GM12892 (cell line): ENCODE results near the gene NSD2.

Experiments used
- POLR2A ChIP-seq: IDR thresholded peaks from 2 replicates; pipeline ENCODE4 v1.6.1; 2011; ENCODE audit warnings: low read depth, low read length, control low read depth
- POLR2AphosphoS5 ChIP-seq: IDR thresholded peaks from 2 replicates; pipeline ENCODE4 v1.6.1; 2011; ENCODE audit warnings: low read depth, low read length, control low read depth
- TAF1 ChIP-seq: IDR thresholded peaks from 2 replicates; pipeline ENCODE4 v1.6.1; 2011; ENCODE audit warnings: low read depth, mild to moderate bottlenecking, control low read depth, low read length, borderline replicate concordance

DNA sequence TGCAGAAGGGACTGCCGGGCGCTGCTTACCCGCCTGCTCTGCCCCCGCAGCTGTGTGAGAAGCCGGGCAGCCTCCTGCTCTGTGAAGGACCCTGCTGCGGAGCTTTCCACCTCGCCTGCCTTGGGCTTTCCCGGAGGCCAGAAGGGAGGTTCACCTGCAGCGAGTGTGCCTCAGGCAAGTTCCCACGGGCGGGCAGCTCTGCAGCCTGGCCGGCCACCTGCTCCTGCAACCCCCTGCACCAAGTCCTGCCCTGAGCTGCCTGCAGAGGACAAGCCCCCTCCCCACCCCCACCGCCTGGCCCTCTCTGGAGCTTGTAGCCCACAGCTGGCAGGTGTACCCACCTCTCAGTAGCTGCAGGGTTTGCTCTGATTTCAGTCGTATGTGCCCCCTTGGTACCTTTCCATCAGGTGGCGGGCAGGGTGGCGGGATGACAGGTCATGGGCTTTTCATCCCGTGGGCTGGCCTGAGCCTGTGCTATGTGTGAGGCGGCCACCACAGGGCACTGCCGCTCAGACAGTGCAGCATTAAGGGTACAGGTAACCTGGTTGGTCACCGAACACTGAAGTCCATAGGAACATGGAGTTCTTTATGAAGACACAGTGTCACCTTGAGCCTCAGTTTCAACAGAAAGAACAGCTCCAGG is 81.0 kb downstream of the NSD2 start:
- TF ChIP-seq TAF1 = no peak
- no peak for TF ChIP-seq POLR2A
- no peak for TF ChIP-seq POLR2AphosphoS5
